Measurements from ENCODE around the gene SPEN.

DNA sequence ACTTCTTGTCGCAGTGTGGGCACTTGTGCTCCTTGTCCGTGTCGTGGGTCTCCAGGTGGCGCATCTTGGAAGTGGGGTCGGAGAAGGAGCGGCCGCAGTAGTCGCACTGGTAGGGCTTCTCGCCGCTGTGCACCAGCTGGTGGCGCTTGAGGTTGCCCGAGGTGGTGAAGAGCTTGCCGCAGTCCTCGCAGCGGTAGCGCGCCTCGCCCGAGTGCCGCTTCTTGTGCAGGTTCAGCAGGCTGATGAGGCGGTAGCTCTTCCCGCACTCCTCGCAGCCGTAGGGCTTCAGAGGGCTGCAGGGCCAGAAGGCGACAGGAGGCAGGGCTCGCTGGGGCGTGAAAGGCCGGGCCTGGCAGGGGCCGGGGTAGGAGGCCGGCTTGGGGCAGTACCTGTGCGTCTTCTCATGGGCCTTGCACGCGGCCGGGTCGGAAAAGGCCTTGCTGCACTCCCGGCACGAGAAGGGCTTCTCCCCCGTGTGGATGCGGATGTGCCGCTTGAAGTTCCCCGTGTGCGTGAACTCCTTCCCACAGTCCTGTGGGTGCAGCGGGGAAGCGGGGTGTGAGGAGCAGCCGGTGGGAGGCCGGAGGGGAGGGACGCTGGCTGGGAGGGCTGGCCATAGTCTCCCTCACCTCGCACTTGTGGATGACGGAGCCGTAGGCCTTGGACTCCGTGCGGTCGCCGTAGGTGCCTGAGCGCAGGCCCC lies 97.0 kb downstream of the SPEN start:
- TF ChIP-seq, protein P1, sequence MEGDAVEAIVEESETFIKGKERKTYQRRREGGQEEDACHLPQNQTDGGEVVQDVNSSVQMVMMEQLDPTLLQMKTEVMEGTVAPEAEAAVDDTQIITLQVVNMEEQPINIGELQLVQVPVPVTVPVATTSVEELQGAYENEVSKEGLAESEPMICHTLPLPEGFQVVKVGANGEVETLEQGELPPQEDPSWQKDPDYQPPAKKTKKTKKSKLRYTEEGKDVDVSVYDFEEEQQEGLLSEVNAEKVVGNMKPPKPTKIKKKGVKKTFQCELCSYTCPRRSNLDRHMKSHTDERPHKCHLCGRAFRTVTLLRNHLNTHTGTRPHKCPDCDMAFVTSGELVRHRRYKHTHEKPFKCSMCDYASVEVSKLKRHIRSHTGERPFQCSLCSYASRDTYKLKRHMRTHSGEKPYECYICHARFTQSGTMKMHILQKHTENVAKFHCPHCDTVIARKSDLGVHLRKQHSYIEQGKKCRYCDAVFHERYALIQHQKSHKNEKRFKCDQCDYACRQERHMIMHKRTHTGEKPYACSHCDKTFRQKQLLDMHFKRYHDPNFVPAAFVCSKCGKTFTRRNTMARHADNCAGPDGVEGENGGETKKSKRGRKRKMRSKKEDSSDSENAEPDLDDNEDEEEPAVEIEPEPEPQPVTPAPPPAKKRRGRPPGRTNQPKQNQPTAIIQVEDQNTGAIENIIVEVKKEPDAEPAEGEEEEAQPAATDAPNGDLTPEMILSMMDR (IDR thresholded peaks at IDR 0.05), result no peak
- no peak for TF ChIP-seq POLR2A (IDR thresholded peaks at IDR 0.05)
